Measurements from ENCODE around the gene GTF3C5. TPM values are rescaled to one million over a fixed set of nuclear protein-coding genes. Genes with fewer than 3 reads are reported as not detected.

The GTF3C5 gene
- total and polyA plus RNA-seq, 9 of the 15 experiments (the other 6 are each of a cell fraction or from before 2014, with no cell fraction given): 3.8 to 118 (median 83.7) TPM

GRCh38 chr9:132990781-132991180 lies 40.0 kb upstream of the GTF3C5 start (continued):
- TF ChIP-seq ZNF175 (CRISPR knock-in tag; IDR thresholded peaks at IDR 0.05; ENCODE audit: low read depth): no peak
- TF ChIP-seq ZNF644 (tag; IDR thresholded peaks at IDR 0.05; ENCODE audit: low read depth): no peak
- TF ChIP-seq PHB2 (IDR thresholded peaks at IDR 0.05; ENCODE audit: low read depth): no peak
- TF ChIP-seq AFF4 (CRISPR knock-in tag; IDR thresholded peaks at IDR 0.05): no peak
- TF ChIP-seq SOX6 (IDR thresholded peaks at IDR 0.05): no peak
- TF ChIP-seq ZFP36 (IDR thresholded peaks at IDR 0.05; ENCODE audit: low read depth, low read length, partially characterized antibody): no peak
- TF ChIP-seq MITF (IDR thresholded peaks at IDR 0.05): no peak
- TF ChIP-seq ZEB2 (IDR thresholded peaks at IDR 0.05): no peak
- no peak for TF ChIP-seq MAFK (IDR thresholded peaks at IDR 0.05; ENCODE audit: low read length)
- no peak for TF ChIP-seq ZNF76 (CRISPR knock-in tag; IDR thresholded peaks at IDR 0.05; ENCODE audit: borderline replicate concordance)
- TF ChIP-seq KLF10 (CRISPR knock-in tag; IDR thresholded peaks at IDR 0.05): no peak
- TF ChIP-seq USF1 (CRISPR knock-in tag; IDR thresholded peaks at IDR 0.05): peak; percentile 37
- no peak for TF ChIP-seq PTRF (tag; IDR thresholded peaks at IDR 0.05)
